Heart left ventricle (tissue), 13 donors: ENCODE results near the gene ACOX1.

Experiments used
- POLR2A ChIP-seq, 2 donors: fragments of 450-650 bp; IDR thresholded peaks; one replicate each; pipeline ENCODE4 v1.6.1; 2017; ENCODE audit warnings: antibody characterized with exemption in 2 of 2, mild to moderate bottlenecking in 2 of 2, moderate library complexity in 2 of 2
- TF ChIP-seq, protein P1 (sequence below), 12 donors: fragments of 200-600 bp; sonication (generic) in 4 of 12; IDR thresholded peaks; one replicate each; pipeline versions ENCODE4 v1.5.0 to v1.8.0; 2018 to 2022; ENCODE audit warnings: antibody characterized with exemption in 12 of 12, mild to moderate bottlenecking in 5 of 12
- donor health status: ischemic (EF 13 %, LVEDD 7.1; RV severe dilation, severe dysfunction).
- donor health status: DM: no; HTN: yes; CAD: no.
- donor health status: DM: no; HTN: no; CAD: no.
- donor health status: ischemic (EF 25% LVEDD 6.9; RV normal size, moderate dysfunction).
- donor health status: ischemic (EF 25% LVEDD 5.7; RV mildly dilated, moderate dysfunction).
- donor health status: ischemic (EF 35%, LVEDD 5.7; RV mildly dilated, moderate dysfunction).
- donor health status: nonischemic (EF 11% LVEDD 7.7; RV severe dilation, severe dysfunction).
- donor health status: DM: yes; HTN: yes; CAD: no.
- donor health status: PGD.
- donor health status: ischemic (EF 29% LVEDD 5.4; RV normal size, mild dysfunction).
- donor health status: nonischemic (EF 23%, LVEDD 6.1; RV moderate dilation, normal function).

GRCh38 chr17:75893305-75894048 lies 85.5 kb downstream of the ACOX1 start:
- TF ChIP-seq, protein P1, sequence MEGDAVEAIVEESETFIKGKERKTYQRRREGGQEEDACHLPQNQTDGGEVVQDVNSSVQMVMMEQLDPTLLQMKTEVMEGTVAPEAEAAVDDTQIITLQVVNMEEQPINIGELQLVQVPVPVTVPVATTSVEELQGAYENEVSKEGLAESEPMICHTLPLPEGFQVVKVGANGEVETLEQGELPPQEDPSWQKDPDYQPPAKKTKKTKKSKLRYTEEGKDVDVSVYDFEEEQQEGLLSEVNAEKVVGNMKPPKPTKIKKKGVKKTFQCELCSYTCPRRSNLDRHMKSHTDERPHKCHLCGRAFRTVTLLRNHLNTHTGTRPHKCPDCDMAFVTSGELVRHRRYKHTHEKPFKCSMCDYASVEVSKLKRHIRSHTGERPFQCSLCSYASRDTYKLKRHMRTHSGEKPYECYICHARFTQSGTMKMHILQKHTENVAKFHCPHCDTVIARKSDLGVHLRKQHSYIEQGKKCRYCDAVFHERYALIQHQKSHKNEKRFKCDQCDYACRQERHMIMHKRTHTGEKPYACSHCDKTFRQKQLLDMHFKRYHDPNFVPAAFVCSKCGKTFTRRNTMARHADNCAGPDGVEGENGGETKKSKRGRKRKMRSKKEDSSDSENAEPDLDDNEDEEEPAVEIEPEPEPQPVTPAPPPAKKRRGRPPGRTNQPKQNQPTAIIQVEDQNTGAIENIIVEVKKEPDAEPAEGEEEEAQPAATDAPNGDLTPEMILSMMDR (IDR thresholded peaks at IDR 0.05) = no peak
- TF ChIP-seq POLR2A (IDR thresholded peaks at IDR 0.05) = no peak
